ENCODE data around the gene BOK. TPM values are rescaled to one million over a fixed set of nuclear protein-coding genes. Genes with fewer than 3 reads are reported as not detected.

BOK gene
- total and polyA plus RNA-seq, 2 experiments from 2014 or later = 32.2 to 45.8 TPM

DNA sequence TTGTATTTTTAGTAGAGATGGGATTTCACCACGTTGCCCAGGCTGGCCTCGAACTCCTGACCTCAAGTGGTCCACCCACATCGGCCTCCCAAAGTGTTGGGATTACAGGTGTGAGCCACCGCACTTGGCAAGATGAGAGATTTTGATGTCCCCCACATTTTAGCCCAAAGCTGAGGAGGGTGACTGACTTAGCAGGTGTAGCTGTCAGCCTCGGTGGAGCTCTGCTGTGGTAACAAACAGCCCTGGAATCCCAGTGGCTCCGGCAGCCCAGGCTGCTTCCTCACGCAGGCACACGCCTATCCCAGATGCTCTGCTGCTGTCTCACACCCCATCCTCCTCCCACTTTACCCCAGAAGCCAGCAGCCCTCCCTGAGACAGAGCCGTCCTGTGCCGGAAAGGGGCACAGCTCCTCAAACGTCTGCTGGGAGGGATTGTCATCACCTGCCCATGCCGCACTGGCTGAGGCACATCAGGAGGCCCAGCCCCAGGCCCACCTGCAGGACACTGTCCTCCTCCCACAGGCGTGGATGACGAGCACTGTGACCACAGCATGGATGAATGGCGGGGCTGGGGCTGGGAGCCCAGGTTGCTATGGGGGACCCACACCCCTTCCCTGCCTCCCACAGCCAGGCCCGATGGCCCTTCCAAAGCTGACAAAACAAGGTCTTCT, 10.6 kb upstream of the BOK start:
- H3K27me3 ChIP-seq = peaks cover 6% of the 10 kb centered on the region
- DNase-seq (ENCODE audit: low read depth in 1 of 2, low spot score in 1 of 2) = no peak
- H3K4me1 ChIP-seq (ENCODE audit: low read depth) = no peaks in the 10 kb centered on the region
- TF ChIP-seq, protein P1, sequence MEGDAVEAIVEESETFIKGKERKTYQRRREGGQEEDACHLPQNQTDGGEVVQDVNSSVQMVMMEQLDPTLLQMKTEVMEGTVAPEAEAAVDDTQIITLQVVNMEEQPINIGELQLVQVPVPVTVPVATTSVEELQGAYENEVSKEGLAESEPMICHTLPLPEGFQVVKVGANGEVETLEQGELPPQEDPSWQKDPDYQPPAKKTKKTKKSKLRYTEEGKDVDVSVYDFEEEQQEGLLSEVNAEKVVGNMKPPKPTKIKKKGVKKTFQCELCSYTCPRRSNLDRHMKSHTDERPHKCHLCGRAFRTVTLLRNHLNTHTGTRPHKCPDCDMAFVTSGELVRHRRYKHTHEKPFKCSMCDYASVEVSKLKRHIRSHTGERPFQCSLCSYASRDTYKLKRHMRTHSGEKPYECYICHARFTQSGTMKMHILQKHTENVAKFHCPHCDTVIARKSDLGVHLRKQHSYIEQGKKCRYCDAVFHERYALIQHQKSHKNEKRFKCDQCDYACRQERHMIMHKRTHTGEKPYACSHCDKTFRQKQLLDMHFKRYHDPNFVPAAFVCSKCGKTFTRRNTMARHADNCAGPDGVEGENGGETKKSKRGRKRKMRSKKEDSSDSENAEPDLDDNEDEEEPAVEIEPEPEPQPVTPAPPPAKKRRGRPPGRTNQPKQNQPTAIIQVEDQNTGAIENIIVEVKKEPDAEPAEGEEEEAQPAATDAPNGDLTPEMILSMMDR (IDR thresholded peaks at IDR 0.05; ENCODE audit: low read depth, low read length) = no peak
- H3K36me3 ChIP-seq = no peaks in the 10 kb centered on the region
- H3K9me3 ChIP-seq (ENCODE audit: low read depth) = no peaks in the 10 kb centered on the region
- H3K27ac ChIP-seq = no peak overlapping the region
- no peak overlapping the region for H3K4me3 ChIP-seq

DNA sequence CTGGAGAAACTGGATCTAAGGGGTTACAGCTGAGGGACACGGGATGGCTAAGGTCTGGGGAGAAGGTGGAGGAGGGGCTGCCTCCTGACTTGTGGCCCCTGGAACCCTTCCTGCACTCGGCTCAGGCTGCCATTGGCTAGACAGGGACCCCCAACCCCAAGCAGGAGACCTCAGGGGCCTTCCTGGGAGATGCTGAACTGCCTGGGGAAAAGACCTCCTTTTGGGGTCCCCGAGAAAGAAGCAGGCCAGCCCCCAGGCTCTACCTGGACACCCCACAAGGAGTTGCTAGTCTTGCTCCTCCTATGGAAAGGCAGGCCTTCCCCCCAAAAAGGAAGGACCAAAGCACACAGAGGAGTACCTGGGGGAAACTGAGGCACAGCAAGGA, 10.1 kb upstream of the BOK start:
- no peaks in the 10 kb centered on the region for H3K4me1 ChIP-seq (ENCODE audit: low read depth)
- H3K4me3 ChIP-seq = no peak overlapping the region
- TF ChIP-seq, protein P1 (IDR thresholded peaks at IDR 0.05; ENCODE audit: low read depth, low read length) = no peak
- no peak overlapping the region for H3K27ac ChIP-seq
- H3K36me3 ChIP-seq = no peaks in the 10 kb centered on the region
- DNase-seq (ENCODE audit: low read depth in 1 of 2, low spot score in 1 of 2) = no peak
- peaks cover under 1% of the 10 kb centered on the region for H3K27me3 ChIP-seq
- no peaks in the 10 kb centered on the region for H3K9me3 ChIP-seq (ENCODE audit: low read depth)

DNA sequence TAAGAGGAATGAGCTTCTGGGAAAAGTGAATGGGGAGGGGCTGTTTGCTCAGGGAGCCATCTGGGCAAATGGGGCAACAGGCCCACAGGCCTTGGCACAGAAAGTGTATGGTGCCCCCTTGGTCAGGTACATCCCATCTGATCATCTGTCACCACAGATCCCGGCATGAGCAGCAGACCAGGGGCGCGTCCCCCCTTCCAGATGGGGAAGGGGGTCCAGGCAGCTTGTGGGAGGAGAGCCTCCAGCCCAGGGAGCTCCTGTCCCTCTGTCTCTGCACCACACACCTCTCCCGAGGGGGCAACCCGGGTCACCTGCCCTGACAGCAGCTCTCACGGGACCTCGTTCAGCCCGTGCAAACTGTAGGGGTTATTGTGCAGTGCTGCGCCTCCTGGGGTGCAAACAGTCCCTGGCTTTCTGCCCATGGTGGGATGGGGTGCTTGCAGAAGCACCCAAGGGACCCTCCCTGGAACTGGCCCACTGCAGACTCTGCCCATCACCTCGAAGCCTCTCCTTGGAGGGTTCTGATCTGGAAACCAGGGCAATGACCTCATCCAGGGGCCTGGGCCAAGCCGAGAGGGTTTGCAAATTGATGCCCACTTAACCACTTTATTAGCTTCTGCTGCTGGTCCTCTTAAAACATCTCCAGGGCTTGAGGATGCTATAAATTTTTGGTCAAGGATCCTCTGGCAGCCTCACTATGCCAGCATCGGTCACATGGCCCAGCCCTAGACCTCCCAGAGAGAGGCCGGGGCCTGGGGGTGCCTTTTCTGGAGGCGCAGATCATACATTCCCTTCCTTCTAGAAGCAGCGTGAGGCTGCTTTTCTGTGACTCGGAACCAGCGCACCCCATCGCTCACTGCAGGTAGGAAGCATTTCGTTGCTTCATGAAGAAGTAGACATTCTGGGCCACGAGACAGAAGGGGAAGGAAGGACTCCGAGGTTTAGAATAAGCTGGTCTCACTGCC, 7.6 kb upstream of the BOK start:
- no peak for DNase-seq (ENCODE audit: low read depth in 1 of 2, low spot score in 1 of 2)
- no peaks in the 10 kb centered on the region for H3K9me3 ChIP-seq (ENCODE audit: low read depth)
- no peaks in the 10 kb centered on the region for H3K27me3 ChIP-seq
- no peak overlapping the region for H3K4me3 ChIP-seq
- no peaks in the 10 kb centered on the region for H3K4me1 ChIP-seq (ENCODE audit: low read depth)
- no peak overlapping the region for H3K27ac ChIP-seq
- no peaks in the 10 kb centered on the region for H3K36me3 ChIP-seq
- TF ChIP-seq, protein P1 (IDR thresholded peaks at IDR 0.05; ENCODE audit: low read depth, low read length) = no peak

DNA sequence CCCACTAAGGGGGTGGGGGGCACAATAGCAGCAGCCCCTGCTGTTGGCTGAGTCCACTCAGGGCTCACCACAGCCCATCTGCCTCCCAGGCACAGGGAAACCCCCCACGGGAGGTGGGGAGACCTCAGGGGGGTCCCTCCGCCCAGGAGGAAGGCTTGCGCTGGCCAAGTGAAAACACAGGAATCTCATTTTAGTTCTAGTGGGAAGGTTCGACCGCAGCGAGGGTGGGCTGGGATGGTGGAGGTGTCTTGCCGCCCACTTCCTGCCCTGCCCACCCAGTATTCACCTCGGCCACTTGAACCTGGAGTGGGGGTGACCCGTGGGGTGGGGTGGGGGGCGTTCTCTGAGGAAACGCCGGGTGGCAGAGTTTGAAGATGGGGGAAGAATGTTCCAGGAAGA, 6.9 kb upstream of the BOK start:
- no peaks in the 10 kb centered on the region for H3K9me3 ChIP-seq (ENCODE audit: low read depth)
- no peaks in the 10 kb centered on the region for H3K36me3 ChIP-seq
- no peak overlapping the region for H3K4me3 ChIP-seq
- no peaks in the 10 kb centered on the region for H3K4me1 ChIP-seq (ENCODE audit: low read depth)
- H3K27me3 ChIP-seq = no peaks in the 10 kb centered on the region
- no peak for DNase-seq (ENCODE audit: low read depth in 1 of 2, low spot score in 1 of 2)
- no peak overlapping the region for H3K27ac ChIP-seq
- TF ChIP-seq, protein P1 (IDR thresholded peaks at IDR 0.05; ENCODE audit: low read depth, low read length) = no peak

DNA sequence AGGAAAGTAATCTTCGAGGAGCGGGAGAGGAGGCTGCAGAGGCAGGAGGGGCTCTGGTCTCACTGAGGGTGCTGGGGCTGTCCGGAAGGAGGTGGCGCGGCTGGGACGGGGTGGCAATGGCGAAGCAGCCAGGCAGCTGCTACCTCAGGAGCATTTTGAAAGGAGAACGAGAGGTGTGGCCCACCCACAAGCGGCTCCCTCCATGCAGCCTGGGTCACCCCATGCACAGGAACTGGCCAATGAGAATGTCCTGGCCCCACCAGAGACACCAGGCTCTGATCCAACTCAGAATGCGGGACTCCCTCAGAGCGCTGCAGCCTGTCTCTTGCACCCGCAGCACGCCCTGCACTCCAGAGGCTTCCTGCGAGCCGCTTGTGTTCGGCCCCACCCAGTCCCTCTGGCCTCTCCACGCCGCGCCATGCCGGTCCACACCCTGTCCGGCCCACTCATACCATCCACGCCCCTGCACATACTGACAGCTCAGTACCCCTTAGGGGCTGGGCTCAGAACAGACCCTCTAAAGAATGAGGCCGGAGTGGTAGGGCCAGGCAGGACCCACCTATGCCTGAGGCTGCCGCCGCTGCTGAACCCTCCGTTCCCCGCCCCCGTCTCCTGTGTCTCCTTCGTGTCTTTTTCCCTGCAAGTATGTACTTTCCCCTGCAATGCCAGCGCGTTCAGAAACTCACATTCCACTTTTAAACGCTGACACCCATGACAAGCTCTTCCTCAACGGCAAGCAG, 6.4 kb upstream of the BOK start:
- no peak for DNase-seq (ENCODE audit: low read depth in 1 of 2, low spot score in 1 of 2)
- Histone ChIP-seq H3K9me3 (ENCODE audit: low read depth) (no peaks in the 10 kb centered on the region), H3K4me3 (no peak overlapping the region), H3K36me3 (no peaks in the 10 kb centered on the region), H3K27me3 (no peaks in the 10 kb centered on the region), H3K4me1 (ENCODE audit: low read depth) (no peaks in the 10 kb centered on the region), H3K27ac (no peak overlapping the region)
- TF ChIP-seq, protein P1 (IDR thresholded peaks at IDR 0.05; ENCODE audit: low read depth, low read length) = no peak

All from cardiac muscle cell (in vitro differentiated cells and primary cell).